ENCODE data around the gene PLCH1.
"Not testable (repeated sequence)": the region's sequence is repeated elsewhere in the genome, so short reads cannot be mapped to it uniquely, and the experiment has no call there.

Gene PLCH1

GRCh38 chr3:155622647-155623046 lies 122.2 kb downstream of the PLCH1 start:
- not testable (repeated sequence) for H3K9ac ChIP-seq (ENCODE audit: low read length); H3K27ac ChIP-seq (ENCODE audit: low read depth, low read length); H3K27me3 ChIP-seq (ENCODE audit: control insufficient read depth, insufficient read depth, low read length); H3K36me3 ChIP-seq (ENCODE audit: control insufficient read depth, insufficient read depth, low read length); H3K4me1 ChIP-seq (ENCODE audit: control insufficient read depth, insufficient read depth, low read length); H3K4me3 ChIP-seq (ENCODE audit: low read length)

GRCh38 chr3:155620552-155620951 lies 124.3 kb downstream of the PLCH1 start:
- not testable (repeated sequence) for H3K27ac ChIP-seq (ENCODE audit: low read depth, low read length); H3K9ac ChIP-seq (ENCODE audit: low read length); H3K4me1 ChIP-seq (ENCODE audit: control insufficient read depth, insufficient read depth, low read length); H3K4me3 ChIP-seq (ENCODE audit: low read length); H3K36me3 ChIP-seq (ENCODE audit: control insufficient read depth, insufficient read depth, low read length); H3K27me3 ChIP-seq (ENCODE audit: control insufficient read depth, insufficient read depth, low read length)

- H3K4me3 ChIP-seq (ENCODE audit: low read length) = no peak overlapping the region
- H3K27ac ChIP-seq (ENCODE audit: low read depth, low read length) = no peak overlapping the region
- no peaks in the 10 kb centered on the region for H3K36me3 ChIP-seq (ENCODE audit: control insufficient read depth, insufficient read depth, low read length)
- no peaks in the 10 kb centered on the region for H3K4me1 ChIP-seq (ENCODE audit: control insufficient read depth, insufficient read depth, low read length)
- no peaks in the 10 kb centered on the region for H3K27me3 ChIP-seq (ENCODE audit: control insufficient read depth, insufficient read depth, low read length)
- H3K9ac ChIP-seq (ENCODE audit: low read length) = no peak overlapping the region
Measured at GRCh38 chr3:155619118-155619915, 125.6 kb downstream of the PLCH1 start.

- Histone ChIP-seq H3K9ac (ENCODE audit: low read length) (no peak overlapping the region), H3K36me3 (ENCODE audit: control insufficient read depth, insufficient read depth, low read length) (no peaks in the 10 kb centered on the region), H3K27me3 (ENCODE audit: control insufficient read depth, insufficient read depth, low read length) (no peaks in the 10 kb centered on the region), H3K27ac (ENCODE audit: low read depth, low read length) (no peak overlapping the region), H3K4me3 (ENCODE audit: low read length) (no peak overlapping the region), H3K4me1 (ENCODE audit: control insufficient read depth, insufficient read depth, low read length) (no peaks in the 10 kb centered on the region)
Measured at GRCh38 chr3:155618543-155618942, 126.3 kb downstream of the PLCH1 start.

- H3K36me3 ChIP-seq (ENCODE audit: control insufficient read depth, insufficient read depth, low read length) = no peaks in the 10 kb centered on the region
- no peak overlapping the region for H3K9ac ChIP-seq (ENCODE audit: low read length)
- H3K27ac ChIP-seq (ENCODE audit: low read depth, low read length) = no peak overlapping the region
- H3K4me3 ChIP-seq (ENCODE audit: low read length) = no peak overlapping the region
- no peaks in the 10 kb centered on the region for H3K4me1 ChIP-seq (ENCODE audit: control insufficient read depth, insufficient read depth, low read length)
- no peaks in the 10 kb centered on the region for H3K27me3 ChIP-seq (ENCODE audit: control insufficient read depth, insufficient read depth, low read length)
Measured at GRCh38 chr3:155617346-155617925, 127.4 kb downstream of the PLCH1 start.

GRCh38 chr3:155615141-155615540 lies 129.7 kb downstream of the PLCH1 start:
- not testable (repeated sequence) for H3K4me3 ChIP-seq (ENCODE audit: low read length); H3K36me3 ChIP-seq (ENCODE audit: control insufficient read depth, insufficient read depth, low read length); H3K27me3 ChIP-seq (ENCODE audit: control insufficient read depth, insufficient read depth, low read length); H3K4me1 ChIP-seq (ENCODE audit: control insufficient read depth, insufficient read depth, low read length); H3K27ac ChIP-seq (ENCODE audit: low read depth, low read length); H3K9ac ChIP-seq (ENCODE audit: low read length)

GRCh38 chr3:155614410-155614809 lies 130.5 kb downstream of the PLCH1 start:
- H3K27me3 ChIP-seq (ENCODE audit: control insufficient read depth, insufficient read depth, low read length); H3K36me3 ChIP-seq (ENCODE audit: control insufficient read depth, insufficient read depth, low read length); H3K9ac ChIP-seq (ENCODE audit: low read length); H3K4me1 ChIP-seq (ENCODE audit: control insufficient read depth, insufficient read depth, low read length); H3K27ac ChIP-seq (ENCODE audit: low read depth, low read length); H3K4me3 ChIP-seq (ENCODE audit: low read length): not testable (repeated sequence)

- Histone ChIP-seq H3K27me3 (ENCODE audit: control insufficient read depth, insufficient read depth, low read length) (no peaks in the 10 kb centered on the region), H3K27ac (ENCODE audit: low read depth, low read length) (no peak overlapping the region), H3K4me3 (ENCODE audit: low read length) (no peak overlapping the region), H3K9ac (ENCODE audit: low read length) (no peak overlapping the region), H3K4me1 (ENCODE audit: control insufficient read depth, insufficient read depth, low read length) (no peaks in the 10 kb centered on the region), H3K36me3 (ENCODE audit: control insufficient read depth, insufficient read depth, low read length) (no peaks in the 10 kb centered on the region)
Measured at GRCh38 chr3:155611456-155611855, 133.4 kb downstream of the PLCH1 start.

GRCh38 chr3:155609586-155609985 lies 135.3 kb downstream of the PLCH1 start:
- no peaks in the 10 kb centered on the region for H3K36me3 ChIP-seq (ENCODE audit: control insufficient read depth, insufficient read depth, low read length)
- H3K27ac ChIP-seq (ENCODE audit: low read depth, low read length) = no peak overlapping the region
- no peak overlapping the region for H3K9ac ChIP-seq (ENCODE audit: low read length)
- no peaks in the 10 kb centered on the region for H3K4me1 ChIP-seq (ENCODE audit: control insufficient read depth, insufficient read depth, low read length)
- H3K27me3 ChIP-seq (ENCODE audit: control insufficient read depth, insufficient read depth, low read length) = no peaks in the 10 kb centered on the region
- H3K4me3 ChIP-seq (ENCODE audit: low read length) = no peak overlapping the region

GRCh38 chr3:155608228-155608920 lies 136.5 kb downstream of the PLCH1 start:
- Histone ChIP-seq H3K9ac (ENCODE audit: low read length) (no peak overlapping the region), H3K4me3 (ENCODE audit: low read length) (no peak overlapping the region), H3K4me1 (ENCODE audit: control insufficient read depth, insufficient read depth, low read length) (no peaks in the 10 kb centered on the region), H3K27ac (ENCODE audit: low read depth, low read length) (no peak overlapping the region), H3K27me3 (ENCODE audit: control insufficient read depth, insufficient read depth, low read length) (no peaks in the 10 kb centered on the region), H3K36me3 (ENCODE audit: control insufficient read depth, insufficient read depth, low read length) (no peaks in the 10 kb centered on the region)

GRCh38 chr3:155607761-155608160 lies 137.1 kb downstream of the PLCH1 start:
- Histone ChIP-seq H3K9ac (ENCODE audit: low read length) (no peak overlapping the region), H3K36me3 (ENCODE audit: control insufficient read depth, insufficient read depth, low read length) (no peaks in the 10 kb centered on the region), H3K27ac (ENCODE audit: low read depth, low read length) (no peak overlapping the region), H3K4me1 (ENCODE audit: control insufficient read depth, insufficient read depth, low read length) (no peaks in the 10 kb centered on the region), H3K4me3 (ENCODE audit: low read length) (no peak overlapping the region), H3K27me3 (ENCODE audit: control insufficient read depth, insufficient read depth, low read length) (no peaks in the 10 kb centered on the region)

GRCh38 chr3:155605571-155605970 lies 139.3 kb downstream of the PLCH1 start:
- H3K27ac ChIP-seq (ENCODE audit: low read depth, low read length) = no peak overlapping the region
- H3K9ac ChIP-seq (ENCODE audit: low read length) = no peak overlapping the region
- no peak overlapping the region for H3K4me3 ChIP-seq (ENCODE audit: low read length)
- no peaks in the 10 kb centered on the region for H3K27me3 ChIP-seq (ENCODE audit: control insufficient read depth, insufficient read depth, low read length)
- H3K4me1 ChIP-seq (ENCODE audit: control insufficient read depth, insufficient read depth, low read length) = no peaks in the 10 kb centered on the region
- H3K36me3 ChIP-seq (ENCODE audit: control insufficient read depth, insufficient read depth, low read length) = no peaks in the 10 kb centered on the region
